NCI-H2171 treated with DMSO at 0.1 percent for 48 hours (cell line): ENCODE results near the gene AGRN.
A peak's percentile ranks its signal among the peaks of the same experiment; 100 is the strongest.
"Not testable (repeated sequence)": the region's sequence is repeated elsewhere in the genome, so short reads cannot be mapped to it uniquely, and the experiment has no call there.

ENCODE experiments used
- DNase-seq: peaks from one replicate; lab custom pipeline; 2025; lab: John Stamatoyannopoulos, UW

Gene AGRN

GRCh38 chr1:1020000-1020404, at the start of gene AGRN:
TSS of gene AGRN (plus strand) at chr1:1020120. CDS start at chr1:1020173, 53 bp downstream.
- DNase-seq = no peak

DNA sequence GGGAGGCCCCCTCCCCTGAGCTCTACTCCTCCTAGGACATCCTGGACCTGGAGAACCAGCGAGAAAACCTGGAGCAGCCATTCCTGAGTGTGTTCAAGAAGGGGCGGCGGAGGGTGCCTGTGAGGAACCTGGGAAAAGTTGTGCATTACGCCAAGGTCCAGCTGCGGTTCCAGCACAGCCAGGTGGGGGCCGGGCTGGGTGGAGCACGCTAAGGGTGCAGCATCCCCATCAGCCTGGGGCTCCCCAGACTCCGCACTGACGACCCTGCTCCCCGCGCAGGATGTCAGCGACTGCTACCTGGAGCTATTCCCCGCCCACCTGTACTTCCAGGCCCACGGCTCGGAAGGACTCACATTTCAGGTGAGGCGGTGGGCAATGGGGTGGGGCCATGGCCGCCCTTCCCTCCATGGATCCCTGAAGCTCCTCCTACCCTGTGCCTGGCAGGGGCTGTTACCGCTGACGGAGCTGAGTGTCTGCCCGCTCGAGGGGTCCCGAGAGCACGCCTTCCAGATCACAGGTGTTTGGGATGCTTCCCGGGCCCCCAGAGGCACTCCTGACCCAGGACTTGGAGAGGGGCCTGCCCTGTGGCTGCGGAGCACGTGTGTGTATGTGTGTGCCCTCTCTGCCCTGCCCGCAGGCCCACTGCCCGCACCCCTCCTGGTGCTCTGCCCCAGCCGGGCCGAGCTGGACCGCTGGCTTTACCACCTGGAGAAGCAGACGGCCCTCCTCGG, 49.5 kb upstream of the AGRN start:
- DNase-seq = peak; percentile 21

DNA sequence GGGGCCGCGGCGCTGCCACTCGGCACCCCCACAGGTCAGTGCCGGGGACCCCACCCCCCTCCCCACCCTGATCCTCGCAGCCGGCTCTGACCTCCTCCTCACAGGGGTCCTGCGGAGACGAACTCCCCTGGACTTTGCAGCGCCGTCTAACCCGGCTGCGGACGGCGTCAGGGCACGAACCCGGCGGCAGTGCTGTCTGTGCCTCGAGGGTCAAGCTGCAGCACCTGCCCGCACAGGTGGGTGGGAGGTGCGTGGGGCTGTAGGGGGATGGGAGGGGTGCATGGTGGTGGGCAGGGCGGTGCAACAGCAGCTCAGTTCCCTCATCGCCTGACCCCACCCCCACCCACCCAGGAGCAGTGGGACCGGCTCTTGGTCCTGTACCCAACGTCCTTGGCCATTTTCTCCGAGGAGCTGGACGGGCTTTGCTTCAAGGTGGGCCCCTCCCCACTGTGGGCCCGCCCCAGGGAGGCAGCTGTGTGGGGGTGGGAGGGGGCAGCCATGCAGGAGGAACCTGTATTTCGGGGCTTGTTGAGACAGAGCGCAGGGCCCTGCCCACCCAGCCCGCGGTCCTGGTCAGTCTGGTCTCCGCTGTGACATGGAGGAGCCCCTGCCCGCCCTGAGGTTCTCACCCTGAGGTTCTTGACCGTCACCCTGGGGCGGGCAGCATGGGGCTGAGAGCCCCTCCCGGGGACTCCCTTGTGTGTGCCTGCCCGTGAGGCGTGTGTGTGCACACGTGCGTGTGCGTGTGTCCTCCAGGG, 48.8 kb upstream of the AGRN start:
- DNase-seq = no peak

DNA sequence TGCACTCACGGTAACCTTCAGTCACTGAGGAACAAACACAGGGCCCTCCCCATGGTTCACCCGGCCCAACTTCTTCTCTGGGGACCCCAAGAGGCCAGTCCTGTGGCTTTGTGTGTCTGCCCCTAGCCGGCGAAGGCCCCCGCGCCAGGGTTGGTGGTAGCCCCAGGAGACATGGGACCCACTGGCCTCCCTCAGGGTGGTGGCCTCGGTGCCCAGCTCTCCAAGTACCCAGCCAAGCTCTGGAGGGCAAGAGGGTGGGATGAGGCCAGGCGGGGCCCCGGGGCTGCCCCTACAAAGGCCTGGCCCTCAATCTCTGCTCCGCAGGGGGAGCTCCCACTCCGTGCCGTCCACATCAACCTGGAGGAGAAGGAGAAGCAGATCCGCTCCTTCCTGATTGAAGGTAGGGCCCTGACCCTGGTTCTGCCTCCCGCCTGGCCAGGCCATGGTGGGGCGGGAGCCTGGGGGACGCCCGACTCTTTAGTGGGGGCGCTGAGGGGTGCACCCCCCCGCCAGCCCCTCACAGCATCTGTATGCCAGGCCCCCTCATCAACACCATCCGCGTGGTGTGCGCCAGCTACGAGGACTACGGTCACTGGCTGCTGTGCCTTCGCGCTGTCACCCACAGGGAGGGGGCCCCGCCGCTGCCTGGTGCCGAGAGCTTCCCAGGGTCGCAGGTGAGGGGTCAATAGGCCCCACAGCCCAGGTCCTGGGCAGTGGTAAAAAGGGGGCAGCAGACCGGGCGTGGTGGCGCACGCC, 48.0 kb upstream of the AGRN start:
- DNase-seq = no peak

- no peak for DNase-seq
These were observed 47.0 kb upstream of the AGRN start for GRCh38 chr1:972726-973458.

GRCh38 chr1:973459-974292, 46.2 kb upstream of the AGRN start:
- no peak for DNase-seq

GRCh38 chr1:974293-974640, 45.7 kb upstream of the AGRN start:
- no peak for DNase-seq

- no peak for DNase-seq
These were observed 45.1 kb upstream of the AGRN start for GRCh38 chr1:974687-975328.

GRCh38 chr1:975365-975764, 44.6 kb upstream of the AGRN start:
- DNase-seq = no peak

DNA sequence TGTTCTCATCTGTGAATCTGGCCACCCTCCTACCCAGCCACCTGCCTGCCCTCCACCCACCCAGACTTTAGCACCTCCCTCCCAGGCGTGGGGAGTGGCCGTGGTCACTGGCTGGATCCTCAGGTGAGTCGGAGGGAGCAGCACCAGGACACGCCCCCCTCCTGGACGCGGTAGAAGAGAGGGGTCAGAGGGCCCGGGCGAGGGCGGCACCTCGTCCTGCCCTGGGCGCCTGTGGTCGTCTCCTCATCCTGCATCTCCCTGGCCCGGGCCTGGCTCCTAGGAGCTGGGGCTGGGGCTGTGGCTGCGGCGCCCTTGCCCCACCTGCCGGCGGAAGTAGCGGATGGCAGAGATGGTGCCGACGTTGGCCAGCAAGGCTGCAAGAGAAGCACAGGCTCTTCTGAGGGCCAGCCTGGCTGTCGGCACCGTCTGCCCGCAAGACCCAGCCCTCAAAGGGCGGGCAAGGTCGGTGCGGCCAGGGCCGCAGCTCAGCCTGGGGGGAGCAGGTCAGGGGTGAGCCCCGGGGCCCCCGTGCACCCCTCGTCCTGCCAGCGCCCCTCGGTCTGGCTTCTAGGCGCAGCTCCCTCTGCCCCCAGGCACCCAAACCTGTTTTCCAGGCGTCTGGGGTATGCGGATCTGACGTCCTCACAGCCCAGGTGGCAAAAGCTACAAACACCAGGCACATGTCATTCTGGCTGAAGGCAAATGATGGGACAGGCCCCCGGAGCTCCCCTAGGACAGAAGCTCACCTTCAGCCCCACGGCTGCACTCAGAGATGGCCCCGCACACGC, 43.8 kb upstream of the AGRN start:
- DNase-seq = peak; percentile 62

GRCh38 chr1:976791-977190, 43.1 kb upstream of the AGRN start:
- not testable (repeated sequence) for DNase-seq

DNA sequence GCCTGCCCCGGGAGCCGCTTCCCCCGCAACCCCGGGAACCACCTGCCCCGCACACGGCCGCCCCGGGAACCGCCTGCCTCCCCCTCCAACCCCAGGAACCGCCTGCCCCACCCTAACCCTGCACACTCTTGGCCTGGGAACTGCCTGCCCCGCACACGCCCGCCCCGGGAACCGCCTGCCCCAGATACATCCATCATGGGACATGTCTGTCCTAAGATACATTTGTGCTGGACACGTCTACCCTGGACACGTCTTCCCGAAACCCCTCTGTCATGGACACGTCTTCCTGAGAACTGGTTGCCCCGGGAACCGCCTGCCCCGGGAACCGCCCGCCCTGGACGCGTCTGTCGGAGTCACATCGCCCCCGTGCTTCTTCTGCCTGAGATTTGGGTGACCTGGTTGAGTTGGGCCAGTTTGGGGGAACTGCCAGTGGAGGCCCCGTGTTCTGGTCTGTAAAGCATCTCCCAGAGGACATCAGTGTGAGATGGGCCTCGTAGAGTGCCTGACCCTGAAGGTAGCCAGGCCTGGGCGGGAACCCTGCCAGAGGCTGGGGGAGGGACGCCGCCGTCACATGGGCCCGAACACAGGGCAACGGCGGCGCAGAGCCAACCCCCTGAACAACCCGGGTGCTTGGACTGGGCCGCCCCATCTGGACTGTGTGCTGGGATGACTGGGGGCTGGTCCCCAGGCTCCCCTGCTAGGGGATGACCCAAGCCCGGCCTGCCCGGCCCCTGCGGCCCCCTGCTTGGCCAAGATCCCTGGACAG, 41.7 kb upstream of the AGRN start:
- no peak for DNase-seq

- DNase-seq = no peak
These were observed 40.8 kb upstream of the AGRN start for GRCh38 chr1:978835-979743.

DNA sequence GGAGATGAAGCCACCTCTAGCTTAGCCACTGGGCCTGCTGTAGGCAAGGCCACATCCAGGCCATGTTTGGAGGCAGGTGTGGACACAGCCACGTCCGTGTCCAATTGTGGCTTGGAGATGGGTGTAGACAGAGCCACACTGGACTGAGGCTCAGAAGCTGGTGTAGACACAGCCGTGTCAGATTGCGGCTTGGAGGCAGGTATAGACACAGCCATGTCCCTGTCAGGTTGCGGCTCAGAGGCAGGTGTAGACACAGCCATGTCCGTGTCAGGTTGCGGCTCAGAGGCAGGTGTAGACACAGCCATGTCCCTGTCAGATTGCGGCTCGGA, 40.2 kb upstream of the AGRN start:
- DNase-seq = no peak

GRCh38 chr1:980137-980571, 39.8 kb upstream of the AGRN start:
- no peak for DNase-seq

- DNase-seq = no peak
These were observed 39.1 kb upstream of the AGRN start for GRCh38 chr1:980602-981395.

GRCh38 chr1:981491-981954, 38.4 kb upstream of the AGRN start:
- no peak for DNase-seq
